Measurements from ENCODE around the gene CRYBG1.

GRCh38 chr6:106558364-106558763, 197.8 kb downstream of the CRYBG1 start:
- TF ChIP-seq POLR2A (IDR thresholded peaks at IDR 0.05) (no peak), CTCF (IDR thresholded peaks at IDR 0.05) (no peak)

All from lower leg skin (tissue), 3 donors.